Measurements from ENCODE around the gene TMPRSS9.
"Not testable (repeated sequence)": the region's sequence is repeated elsewhere in the genome, so short reads cannot be mapped to it uniquely, and the experiment has no call there.

The TMPRSS9 gene

DNA sequence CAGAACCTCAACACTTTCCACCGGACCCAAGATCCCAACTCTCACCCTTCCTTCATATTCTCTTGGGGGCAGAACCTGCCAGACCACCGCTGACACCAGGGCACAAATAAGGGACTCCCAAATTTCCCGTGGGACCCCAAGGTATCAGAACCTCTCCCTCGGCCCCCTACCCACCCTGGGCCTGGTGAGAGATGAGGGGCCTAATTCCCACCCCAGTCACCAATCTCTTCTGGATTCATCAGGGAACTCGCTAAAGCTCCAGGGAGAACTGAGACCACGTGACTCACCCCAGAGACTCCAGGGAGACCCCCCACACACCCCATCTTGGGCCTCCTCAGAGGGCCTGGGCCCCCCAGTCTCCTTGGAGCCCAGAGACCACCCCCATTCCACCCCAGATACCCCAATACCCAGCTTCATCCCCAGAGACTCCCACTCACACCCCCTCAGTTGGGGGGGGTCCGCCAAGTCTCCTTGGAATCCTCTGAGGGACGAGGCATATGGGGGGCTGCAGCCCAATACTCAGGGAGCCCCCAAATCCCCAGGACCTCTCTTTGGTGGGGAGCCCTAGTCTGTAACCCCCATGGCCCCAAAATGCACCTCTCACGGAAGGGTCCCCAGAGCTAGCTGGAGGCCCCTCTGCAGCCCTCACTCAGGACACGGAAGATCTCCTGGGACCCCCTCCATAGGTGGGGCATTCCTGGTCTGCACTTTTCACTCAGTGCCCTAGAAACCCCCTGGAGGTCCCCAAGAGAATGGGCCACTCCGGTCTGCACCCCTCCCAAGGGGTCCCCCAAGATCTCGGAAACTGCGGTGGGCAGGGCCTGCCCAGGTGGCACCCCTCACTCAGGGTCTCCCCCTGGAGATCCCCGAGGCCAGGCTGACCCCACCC is 95.1 kb downstream of the TMPRSS9 start:
- H3K4me3 ChIP-seq (ENCODE audit: low read depth, low read length): peak overlapping the region; percentile 87

GRCh38 chr19:2455851-2456570 is 95.9 kb downstream of the TMPRSS9 start:
- peak overlapping the region; percentile 87 for H3K4me3 ChIP-seq (ENCODE audit: low read depth, low read length)

DNA sequence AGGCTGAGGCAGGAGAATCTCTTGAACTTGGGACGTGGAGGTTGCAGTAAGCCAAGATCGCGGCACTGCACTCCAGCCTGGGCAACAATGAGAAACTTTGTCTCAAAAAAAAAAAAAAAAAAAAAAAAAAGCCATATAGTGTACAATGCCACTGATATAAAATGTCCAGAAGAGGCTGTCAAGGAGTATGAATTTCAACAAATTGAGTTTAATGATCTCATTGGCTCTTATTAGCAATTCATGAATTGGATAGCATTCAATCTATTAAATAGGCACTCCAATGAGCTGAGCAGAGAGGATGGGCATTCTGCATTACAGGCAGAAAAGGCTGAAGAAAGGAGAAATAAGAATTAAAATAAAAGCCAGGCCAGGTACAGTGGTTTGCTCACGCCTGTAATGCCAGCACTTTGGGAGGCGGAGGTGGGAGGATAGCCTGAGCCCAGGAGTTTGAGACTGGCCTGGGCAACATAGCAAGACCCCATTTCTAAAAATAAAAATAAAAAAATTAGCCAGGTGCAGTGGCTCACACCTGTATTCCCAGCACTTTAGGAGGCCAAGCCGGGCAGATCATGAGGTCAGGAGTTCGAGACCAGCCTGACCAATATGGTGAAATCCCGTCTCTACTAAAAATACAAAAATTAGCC is 97.5 kb downstream of the TMPRSS9 start:
- H3K4me3 ChIP-seq (ENCODE audit: low read depth, low read length): no peak overlapping the region

DNA sequence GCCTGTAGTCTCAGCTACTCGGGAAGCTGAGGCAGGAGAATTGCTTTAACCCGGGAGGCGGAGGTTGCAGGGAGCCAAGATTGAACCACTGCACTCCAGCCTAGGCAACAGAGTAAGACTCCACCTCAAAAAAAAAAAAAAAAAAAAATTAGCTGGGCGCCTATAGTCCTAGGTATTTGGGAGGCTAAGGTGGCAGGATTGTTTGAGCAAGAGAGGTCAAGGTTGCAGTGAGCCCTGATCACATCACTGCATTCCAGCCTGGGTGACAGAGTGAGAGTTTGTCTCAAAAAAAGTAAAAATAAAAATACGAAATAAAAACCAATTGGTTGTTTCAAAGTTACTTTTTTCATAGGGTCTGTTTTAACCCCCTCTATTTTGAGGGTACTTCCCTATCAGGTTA is 98.0 kb downstream of the TMPRSS9 start:
- no peak overlapping the region for H3K4me3 ChIP-seq (ENCODE audit: low read depth, low read length)

DNA sequence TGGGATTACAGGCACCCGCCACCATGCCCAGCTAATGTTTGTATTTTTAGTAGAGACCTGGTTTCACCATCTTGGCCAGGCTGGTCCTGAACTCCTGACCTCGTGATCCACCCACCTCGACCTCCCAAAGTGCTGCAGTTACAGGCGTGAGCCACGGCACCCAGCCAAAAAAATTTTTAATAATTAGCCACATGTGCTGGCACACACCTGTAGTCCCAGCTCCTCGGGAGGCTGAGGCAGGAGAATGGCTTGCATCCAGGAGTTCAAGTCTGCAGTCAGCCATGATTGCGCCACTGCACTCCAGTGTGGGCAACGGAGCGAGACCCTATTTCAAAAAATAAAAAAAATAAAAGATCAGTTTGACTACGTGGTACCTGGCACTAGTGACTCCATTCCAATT is 98.7 kb downstream of the TMPRSS9 start:
- not testable (repeated sequence) for H3K4me3 ChIP-seq (ENCODE audit: low read depth, low read length)

DNA sequence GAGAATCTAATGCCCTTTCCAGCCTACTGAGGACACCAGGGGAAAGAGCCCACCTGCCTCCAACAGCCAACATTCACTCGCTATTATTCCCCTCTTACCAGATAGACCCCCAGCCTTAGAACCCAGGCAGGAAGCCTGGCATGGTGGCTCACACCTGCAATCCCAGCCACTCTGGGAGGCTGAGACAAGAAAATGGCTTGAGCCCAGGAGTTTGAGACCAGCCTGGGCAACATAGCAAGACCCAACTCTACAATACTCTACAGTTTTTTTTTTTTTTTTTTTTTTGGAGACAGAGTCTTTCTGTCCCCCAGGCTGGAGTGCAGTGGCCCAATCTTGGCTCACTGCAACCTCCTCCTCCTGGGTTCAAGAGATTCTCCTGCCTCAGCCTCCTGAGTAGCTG is 100.2 kb downstream of the TMPRSS9 start:
- H3K4me3 ChIP-seq (ENCODE audit: low read depth, low read length): no peak overlapping the region

GRCh38 chr19:2461751-2462634 is 101.9 kb downstream of the TMPRSS9 start:
- peak overlapping the region; percentile 53 for H3K4me3 ChIP-seq (ENCODE audit: low read depth, low read length)

DNA sequence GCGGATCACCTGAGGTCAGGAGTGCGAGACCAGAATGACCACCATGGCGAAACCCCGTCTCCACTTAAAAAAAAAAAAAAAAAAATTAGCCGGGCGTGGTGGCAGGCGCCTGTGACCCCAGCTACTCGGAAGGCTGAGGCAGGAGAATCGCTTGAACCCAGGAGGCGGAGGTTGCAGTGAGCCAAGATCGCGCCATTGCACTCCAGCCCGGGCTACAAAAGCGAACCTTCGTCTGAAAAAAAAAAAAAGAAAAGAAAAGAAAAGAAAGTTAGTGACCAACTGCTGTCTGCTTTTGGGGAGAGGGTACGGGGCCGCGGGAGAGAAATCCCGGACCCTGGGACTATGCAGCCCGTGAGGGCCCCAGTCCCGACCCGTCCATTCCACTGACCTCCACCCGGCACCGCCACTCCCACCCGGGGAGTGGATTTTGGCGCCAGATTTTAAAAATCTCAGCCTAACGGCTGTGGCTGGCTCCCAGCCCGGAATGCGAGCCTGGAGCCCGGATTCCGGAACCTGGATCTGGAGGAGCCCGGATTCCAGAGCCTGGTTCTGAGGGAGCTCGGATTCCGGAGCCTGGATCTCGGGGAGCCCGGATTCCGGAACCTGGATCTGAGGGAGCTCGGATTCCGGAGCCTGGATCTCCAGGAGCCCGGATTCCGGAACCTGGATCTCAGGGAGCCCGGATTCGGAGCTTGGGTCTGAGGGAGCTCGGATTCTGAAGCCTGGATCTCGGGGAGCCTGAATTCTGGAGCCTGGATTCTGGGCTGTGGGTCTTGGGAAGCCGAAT is 102.8 kb downstream of the TMPRSS9 start:
- H3K4me3 ChIP-seq (ENCODE audit: low read depth, low read length): peak overlapping the region; percentile 53

DNA sequence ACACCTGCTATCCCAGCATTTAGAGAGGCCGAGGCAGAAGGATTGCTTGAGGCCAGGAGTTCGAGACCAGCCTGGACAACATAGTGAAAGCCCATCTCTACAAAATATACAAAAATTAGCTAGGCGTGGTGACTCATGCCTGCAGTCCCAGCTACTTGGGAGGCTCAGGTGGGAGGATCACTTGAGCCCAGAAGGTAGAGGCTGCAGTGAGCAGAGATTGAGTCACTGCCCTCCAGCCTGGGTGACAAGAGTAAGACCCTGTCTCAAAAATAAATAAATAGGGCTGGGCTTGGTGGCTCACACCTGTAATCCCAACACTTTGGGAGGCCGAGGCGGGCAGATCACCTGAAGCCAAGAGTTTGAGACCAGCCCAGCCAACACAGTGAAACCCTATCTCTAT is 103.6 kb downstream of the TMPRSS9 start:
- not testable (repeated sequence) for H3K4me3 ChIP-seq (ENCODE audit: low read depth, low read length)

DNA sequence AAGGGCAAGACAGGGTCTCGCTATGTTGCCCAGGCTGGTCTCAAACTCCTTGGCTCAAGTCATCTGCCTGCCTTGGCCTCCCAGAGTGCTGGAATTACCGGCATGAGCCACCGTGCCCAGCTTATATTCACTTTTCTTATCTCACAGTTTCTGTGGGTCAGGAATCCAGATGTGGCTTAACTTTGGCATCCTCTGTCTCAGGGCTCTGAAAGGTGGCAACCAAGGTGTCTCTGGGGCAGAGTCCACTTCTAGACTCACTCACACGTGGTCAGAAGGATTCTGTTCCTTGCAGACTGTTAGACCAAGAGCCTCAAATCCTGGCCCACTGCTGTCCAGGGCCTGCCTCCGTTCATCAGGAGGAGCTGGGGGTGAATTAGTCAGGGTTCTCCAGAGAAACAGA is 104.3 kb downstream of the TMPRSS9 start:
- no peak overlapping the region for H3K4me3 ChIP-seq (ENCODE audit: low read depth, low read length)

DNA sequence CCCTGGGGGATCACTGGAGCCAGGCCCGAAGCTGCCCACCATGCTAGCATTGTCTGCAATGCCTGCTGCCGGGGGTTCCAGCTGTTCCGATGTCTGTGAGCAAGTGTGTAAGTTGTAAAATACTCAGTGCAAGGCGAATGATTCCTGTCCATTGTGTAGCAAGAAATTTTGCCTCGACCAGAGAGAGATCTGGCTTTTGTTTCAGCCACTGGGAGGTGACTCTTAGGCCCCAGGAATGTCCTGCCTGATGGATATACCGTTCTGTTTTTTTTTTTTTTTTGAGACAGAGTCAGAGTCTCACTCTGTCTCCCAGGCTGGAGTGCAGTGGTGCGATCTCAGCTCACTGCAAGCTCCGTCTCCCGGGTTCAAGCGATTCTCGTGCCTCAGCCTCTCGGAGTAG is 108.5 kb downstream of the TMPRSS9 start:
- no peak overlapping the region for H3K4me3 ChIP-seq (ENCODE audit: low read depth, low read length)

GRCh38 chr19:2469102-2469914 is 109.2 kb downstream of the TMPRSS9 start:
- H3K4me3 ChIP-seq (ENCODE audit: low read depth, low read length): no peak overlapping the region

DNA sequence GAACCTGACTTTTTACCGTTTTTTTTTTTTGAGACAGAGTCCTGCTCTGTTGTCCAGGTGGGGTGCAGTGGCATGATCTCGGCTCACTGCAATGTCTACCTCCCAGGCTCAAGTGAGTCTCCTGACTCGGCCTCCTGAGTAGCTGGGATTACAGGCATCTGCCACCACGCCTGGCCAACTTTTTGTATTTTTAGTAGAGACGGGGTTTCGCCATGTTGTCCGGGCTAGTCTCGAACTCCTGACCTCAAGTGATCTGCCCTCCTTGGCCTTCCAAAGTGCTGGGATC is 109.8 kb downstream of the TMPRSS9 start:
- not testable (repeated sequence) for H3K4me3 ChIP-seq (ENCODE audit: low read depth, low read length)

GRCh38 chr19:2474232-2475017 is 114.4 kb downstream of the TMPRSS9 start:
- peak overlapping the region; percentile 10 for H3K4me3 ChIP-seq (ENCODE audit: low read depth, low read length)

- peak overlapping the region; percentile 10 for H3K4me3 ChIP-seq (ENCODE audit: low read depth, low read length)
Measured at GRCh38 chr19:2475018-2475701, 115.1 kb downstream of the TMPRSS9 start.

Data from iPS-11a (cell line).